WTC11 (cell line): Measurements from ENCODE around the gene ZNF770. TPM values are rescaled to one million over a fixed set of nuclear protein-coding genes. Genes with fewer than 3 reads are reported as not detected.
A peak's percentile ranks its signal among the peaks of the same experiment; 100 is the strongest.

ENCODE experiments used
- ATAC-seq: fragments of 200-7000 bp; cut with Tn5 transposase; 2 replicates; pipeline ENCODE4 v1.10.0; 2021; ENCODE audit warnings: mild to moderate bottlenecking, moderate library complexity
- CTCF ChIA-PET: fragments of 300-600 bp; sonication (Branson Sonifier 250); formaldehyde crosslinking; loops from one replicate; lab custom pipeline; 2021; ENCODE audit warnings: antibody characterized with exemption; lab: Charles Lee
- POLR2A ChIA-PET: fragments of 350-600 bp; sonication (Branson Sonifier 250); formaldehyde crosslinking; loops from one replicate; lab custom pipeline; 2021; ENCODE audit warnings: antibody characterized with exemption; lab: Charles Lee
- DNase-seq: peaks from one replicate; pipeline ENCODE4 v3.0.0; 2021; ENCODE audit warnings: low spot score
- H3K27ac Mint-ChIP-seq: 2 replicates; pipeline ENCODE4 v1.8.0; 2021; ENCODE audit warnings: mixed read lengths
- H3K27me3 Mint-ChIP-seq: 2 replicates; pipeline ENCODE4 v1.8.0; 2021; ENCODE audit warnings: low read depth, mild to moderate bottlenecking, moderate library complexity, mixed read lengths
- H3K36me3 Mint-ChIP-seq: 2 replicates; pipeline ENCODE4 v1.8.0; 2021; ENCODE audit warnings: mixed read lengths
- H3K4me1 Mint-ChIP-seq: 2 replicates; pipeline ENCODE4 v1.8.0; 2022; ENCODE audit warnings: mixed read lengths
- H3K4me3 Mint-ChIP-seq: 2 replicates; pipeline ENCODE4 v1.8.0; 2021; ENCODE audit warnings: mild to moderate bottlenecking, moderate library complexity, mixed read lengths
- H3K9me3 Mint-ChIP-seq: 2 replicates; pipeline ENCODE4 v1.8.0; 2021; ENCODE audit warnings: mixed read lengths
- CREM ChIP-seq: sonication (generic); formaldehyde crosslinking; IDR thresholded peaks from 2 replicates; pipeline ENCODE4 v1.8.1; 2022; ENCODE audit warnings: mild to moderate bottlenecking, missing genetic modification reagents, moderate library complexity
- GABPB1 ChIP-seq: sonication (generic); formaldehyde crosslinking; IDR thresholded peaks from 2 replicates; pipeline ENCODE4 v1.8.1; 2023; ENCODE audit warnings: mild to moderate bottlenecking, missing genetic modification reagents
- GTF2I ChIP-seq: fragments of 250-450 bp; sonication (Bioruptor Pico); conservative IDR thresholded peaks from 2 replicates; pipeline ENCODE4 v1.4.0; 2021; ENCODE audit warnings: mild to moderate bottlenecking
- JUN ChIP-seq: sonication (generic); formaldehyde crosslinking; IDR thresholded peaks from 2 replicates; pipeline ENCODE4 v1.8.0; 2023; ENCODE audit warnings: mild to moderate bottlenecking, missing genetic modification reagents
- MYBL2 ChIP-seq: sonication (generic); formaldehyde crosslinking; IDR thresholded peaks from 2 replicates; pipeline ENCODE4 v1.8.1; 2023; ENCODE audit warnings: mild to moderate bottlenecking, moderate library complexity, missing genetic modification reagents
- NFATC4 ChIP-seq: fragments of 250-450 bp; sonication (Bioruptor Pico); IDR thresholded peaks from 2 replicates; pipeline ENCODE4 v1.9.0; 2021; ENCODE audit warnings: mild to moderate bottlenecking
- NFYB ChIP-seq: sonication (generic); formaldehyde crosslinking; conservative IDR thresholded peaks from 2 replicates; pipeline ENCODE4 v1.8.0; 2022; ENCODE audit warnings: low read depth, missing genetic modification reagents
- OVOL2 ChIP-seq: fragments of 250-450 bp; sonication (Bioruptor Pico); IDR thresholded peaks from 2 replicates; pipeline ENCODE4 v1.9.0; 2021; ENCODE audit warnings: mild to moderate bottlenecking, borderline replicate concordance
- RORB ChIP-seq: fragments of 250-450 bp; sonication (Bioruptor Pico); IDR thresholded peaks from 2 replicates; pipeline ENCODE4 v1.9.0; 2021; ENCODE audit warnings: mild to moderate bottlenecking
- SMAD3 ChIP-seq: sonication (generic); formaldehyde crosslinking; IDR thresholded peaks from 2 replicates; pipeline ENCODE4 v1.8.0; 2022; ENCODE audit warnings: missing genetic modification reagents, mild to moderate bottlenecking, borderline replicate concordance
- SOX15 ChIP-seq: fragments of 250-450 bp; sonication (Bioruptor Pico); IDR thresholded peaks from 2 replicates; pipeline ENCODE4 v1.9.0; 2021; ENCODE audit warnings: mild to moderate bottlenecking
- TEAD1 ChIP-seq: sonication (generic); formaldehyde crosslinking; IDR thresholded peaks from 2 replicates; pipeline ENCODE4 v1.8.0; 2022; ENCODE audit warnings: mild to moderate bottlenecking, missing genetic modification reagents
- TEAD4 ChIP-seq: sonication (generic); formaldehyde crosslinking; IDR thresholded peaks from 2 replicates; pipeline ENCODE4 v1.8.0; 2022; ENCODE audit warnings: mild to moderate bottlenecking, missing genetic modification reagents
- ZBTB21 ChIP-seq: sonication (generic); formaldehyde crosslinking; IDR thresholded peaks from 2 replicates; pipeline ENCODE4 v1.8.1; 2023; ENCODE audit warnings: mild to moderate bottlenecking, missing genetic modification reagents, borderline replicate concordance
- ZNF138 ChIP-seq: sonication (generic); formaldehyde crosslinking; conservative IDR thresholded peaks from 2 replicates; pipeline ENCODE4 v1.8.1; 2022; ENCODE audit warnings: mild to moderate bottlenecking, moderate library complexity, missing genetic modification reagents
- ZNF219 ChIP-seq: sonication (generic); formaldehyde crosslinking; IDR thresholded peaks from 2 replicates; pipeline ENCODE4 v1.8.0; 2023; ENCODE audit warnings: missing genetic modification reagents, mild to moderate bottlenecking, borderline replicate concordance
- ZNF263 ChIP-seq: sonication (generic); formaldehyde crosslinking; IDR thresholded peaks from 2 replicates; pipeline ENCODE4 v1.8.1; 2022; ENCODE audit warnings: low read depth, mild to moderate bottlenecking, moderate library complexity, missing genetic modification reagents
- ZNF416 ChIP-seq: fragments of 250-450 bp; sonication (Bioruptor Pico); IDR thresholded peaks from 2 replicates; pipeline ENCODE4 v1.9.0; 2021; ENCODE audit warnings: mild to moderate bottlenecking, inconsistent platforms
- total RNA-seq: library from RNA; stranded (reverse); gene quantifications from 3 replicates; pipeline ENCODE4 v1.2.3, GENCODE V29; 2021
- TF ChIP-seq, protein P1 (sequence below): fragments of 250-450 bp; sonication (Bioruptor Pico); conservative IDR thresholded peaks from 2 replicates; pipeline ENCODE4 v1.9.0; 2021; ENCODE audit warnings: mild to moderate bottlenecking
- TF ChIP-seq, protein P2 (sequence below): sonication (generic); formaldehyde crosslinking; IDR thresholded peaks from 2 replicates; pipeline ENCODE4 v1.8.0; 2022; ENCODE audit warnings: mild to moderate bottlenecking, missing genetic modification reagents
- TF ChIP-seq, protein P3 (sequence below): sonication (generic); formaldehyde crosslinking; IDR thresholded peaks from 2 replicates; pipeline ENCODE4 v1.8.0; 2022; ENCODE audit warnings: mild to moderate bottlenecking, missing genetic modification reagents
- TF ChIP-seq, protein P4 (sequence below): fragments of 250-450 bp; sonication (Bioruptor Pico); IDR thresholded peaks from 2 replicates; pipeline ENCODE4 v1.8.0; 2021; ENCODE audit warnings: mild to moderate bottlenecking
- TF ChIP-seq, protein P5 (sequence below): fragments of 250-450 bp; sonication (Bioruptor Pico); IDR thresholded peaks from 2 replicates; pipeline ENCODE4 v1.9.0; 2021; ENCODE audit warnings: mild to moderate bottlenecking
- TF ChIP-seq, protein P6 (sequence below): sonication (generic); formaldehyde crosslinking; conservative IDR thresholded peaks from 2 replicates; pipeline ENCODE4 v1.8.1; 2022; ENCODE audit warnings: mild to moderate bottlenecking, missing genetic modification reagents
- TF ChIP-seq, protein P7 (sequence below): sonication (generic); formaldehyde crosslinking; IDR thresholded peaks from 2 replicates; pipeline ENCODE4 v1.8.1; 2022; ENCODE audit warnings: mild to moderate bottlenecking, moderate library complexity, missing genetic modification reagents
- TF ChIP-seq, protein P8 (sequence below): sonication (generic); formaldehyde crosslinking; IDR thresholded peaks from 2 replicates; pipeline ENCODE4 v1.8.0; 2023; ENCODE audit warnings: missing genetic modification reagents
- TF ChIP-seq, protein P9 (sequence below): sonication (generic); formaldehyde crosslinking; IDR thresholded peaks from 2 replicates; pipeline ENCODE4 v1.8.1; 2023; ENCODE audit warnings: mild to moderate bottlenecking, missing genetic modification reagents, moderate library complexity

Gene ZNF770
- total RNA-seq, 1 experiment from 2014 or later, result 142 TPM

DNA sequence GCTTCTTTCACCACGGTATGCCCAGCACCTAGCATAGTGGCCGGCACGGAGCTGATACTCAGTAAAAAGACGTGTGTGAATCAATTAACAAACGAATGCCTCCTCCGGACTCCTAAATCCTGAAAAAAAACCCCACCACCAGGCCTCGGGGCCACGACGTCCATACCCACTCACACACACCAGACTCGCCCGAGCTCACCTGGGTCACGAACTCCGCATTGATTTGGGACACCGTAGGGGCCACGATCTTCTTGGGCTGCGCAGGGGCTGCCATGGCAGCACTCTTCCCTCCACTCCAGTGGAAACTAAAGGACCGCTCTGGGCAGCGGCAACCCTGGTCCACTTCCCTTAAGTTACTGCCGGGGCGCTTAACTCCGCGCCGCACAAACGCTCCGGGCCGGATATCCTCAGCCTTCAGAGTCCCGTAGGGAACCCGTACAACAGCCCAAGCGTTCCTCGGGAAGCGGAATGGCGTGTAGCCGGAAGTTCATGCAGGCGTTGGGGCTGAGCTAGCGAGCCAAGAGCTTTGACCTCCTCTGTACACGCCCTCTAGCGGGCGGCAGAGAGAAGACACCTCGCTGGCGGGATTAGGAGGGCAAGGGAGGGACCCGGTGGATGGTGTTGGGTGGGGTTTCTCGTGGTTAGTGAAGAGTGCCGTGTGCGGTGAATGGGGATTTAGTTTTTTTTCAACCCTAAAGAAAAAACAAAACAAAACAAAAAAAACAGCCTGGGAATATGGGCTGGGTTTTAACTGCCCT is 18.6 kb downstream of the ZNF770 start, which contains the start of gene AQR:
AQR (minus strand) TSS at position 403 of the 758 bp plus-strand sequence; CDS start at position 274, 129 bp downstream.
- Mint-ChIP-seq H3K27me3 (no peaks in the 10 kb centered on the region), H3K36me3 (peaks cover 12% of the 10 kb centered on the region), H3K4me3 (peak within 1 kb of the TSS; percentile 99), H3K4me1 (peaks cover 26% of the 10 kb centered on the region), H3K9me3 (no peaks in the 10 kb centered on the region), H3K27ac (peak within 1 kb of the TSS; percentile 99)
- peak; percentile 99 for ATAC-seq
- peak; percentile 96 for DNase-seq
- ChIA-PET POLR2A (interaction anchor here (0.7 to 2.0 kb wide), 3 partner anchors 11 to 50 kb away, joined by 3 to 14 read pairs (median 3); partner anchors contain the start of gene ZNF770), CTCF (interaction anchor here (0.6 to 2.7 kb wide), 13 partner anchors 11 to 475 kb away, joined by 3 to 24 read pairs (median 5); partner anchors contain the start of gene ZNF770)
- TF ChIP-seq OVOL2 (CRISPR knock-in tag), result no peak
- TF ChIP-seq, protein P1, sequence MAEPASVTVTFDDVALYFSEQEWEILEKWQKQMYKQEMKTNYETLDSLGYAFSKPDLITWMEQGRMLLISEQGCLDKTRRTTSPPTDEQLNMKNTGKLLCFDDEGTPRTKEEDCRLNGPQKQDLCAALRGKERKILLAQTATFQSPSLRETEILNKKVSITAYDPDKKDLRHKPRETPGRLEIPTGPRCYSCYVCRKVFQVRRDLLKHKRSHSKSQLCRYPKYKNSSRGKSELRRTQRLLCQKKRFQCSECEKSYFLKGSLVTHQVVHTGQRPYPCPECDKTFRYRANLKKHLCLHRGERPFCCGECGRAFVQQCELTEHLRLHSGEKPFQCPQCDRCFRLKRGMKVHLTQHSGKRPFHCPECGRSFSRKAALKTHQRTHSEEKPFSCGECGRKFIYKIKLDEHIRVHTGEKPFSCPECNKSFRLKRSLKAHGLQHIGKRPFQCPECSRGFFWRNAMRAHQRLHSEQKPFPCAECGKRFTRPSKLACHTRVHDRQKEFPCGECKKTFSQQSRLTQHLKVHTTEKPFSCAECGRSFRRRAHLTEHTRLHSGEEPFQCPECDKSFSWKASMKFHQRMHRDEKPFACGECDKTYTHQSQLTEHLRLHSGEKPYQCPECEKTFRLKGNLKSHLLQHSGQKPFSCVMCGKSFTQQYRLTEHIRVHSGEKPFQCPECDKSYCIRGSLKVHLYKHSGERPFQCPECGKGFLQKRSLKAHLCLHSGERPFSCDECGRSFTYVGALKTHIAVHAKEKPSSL (CRISPR knock-in tag), result no peak
- TF ChIP-seq, protein P2, sequence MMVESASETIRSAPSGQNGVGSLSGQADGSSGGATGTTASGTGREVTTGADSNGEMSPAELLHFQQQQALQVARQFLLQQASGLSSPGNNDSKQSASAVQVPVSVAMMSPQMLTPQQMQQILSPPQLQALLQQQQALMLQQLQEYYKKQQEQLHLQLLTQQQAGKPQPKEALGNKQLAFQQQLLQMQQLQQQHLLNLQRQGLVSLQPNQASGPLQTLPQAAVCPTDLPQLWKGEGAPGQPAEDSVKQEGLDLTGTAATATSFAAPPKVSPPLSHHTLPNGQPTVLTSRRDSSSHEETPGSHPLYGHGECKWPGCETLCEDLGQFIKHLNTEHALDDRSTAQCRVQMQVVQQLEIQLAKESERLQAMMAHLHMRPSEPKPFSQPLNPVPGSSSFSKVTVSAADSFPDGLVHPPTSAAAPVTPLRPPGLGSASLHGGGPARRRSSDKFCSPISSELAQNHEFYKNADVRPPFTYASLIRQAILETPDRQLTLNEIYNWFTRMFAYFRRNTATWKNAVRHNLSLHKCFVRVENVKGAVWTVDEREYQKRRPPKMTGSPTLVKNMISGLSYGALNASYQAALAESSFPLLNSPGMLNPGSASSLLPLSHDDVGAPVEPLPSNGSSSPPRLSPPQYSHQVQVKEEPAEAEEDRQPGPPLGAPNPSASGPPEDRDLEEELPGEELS (CRISPR knock-in tag), result no peak
- TF ChIP-seq ZBTB21 (CRISPR knock-in tag), result 0 out of 2 replicates have a peak, but pooled peaks have one; percentile 57
- no peak for TF ChIP-seq ZNF263 (CRISPR knock-in tag)
- TF ChIP-seq, protein P3, sequence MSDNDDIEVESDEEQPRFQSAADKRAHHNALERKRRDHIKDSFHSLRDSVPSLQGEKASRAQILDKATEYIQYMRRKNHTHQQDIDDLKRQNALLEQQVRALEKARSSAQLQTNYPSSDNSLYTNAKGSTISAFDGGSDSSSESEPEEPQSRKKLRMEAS, result peak; percentile 75
- peak; percentile 81; the same call in 1 of the 2 replicates for TF ChIP-seq TEAD1 (CRISPR knock-in tag)
- no peak for TF ChIP-seq RORB
- TF ChIP-seq, protein P4, sequence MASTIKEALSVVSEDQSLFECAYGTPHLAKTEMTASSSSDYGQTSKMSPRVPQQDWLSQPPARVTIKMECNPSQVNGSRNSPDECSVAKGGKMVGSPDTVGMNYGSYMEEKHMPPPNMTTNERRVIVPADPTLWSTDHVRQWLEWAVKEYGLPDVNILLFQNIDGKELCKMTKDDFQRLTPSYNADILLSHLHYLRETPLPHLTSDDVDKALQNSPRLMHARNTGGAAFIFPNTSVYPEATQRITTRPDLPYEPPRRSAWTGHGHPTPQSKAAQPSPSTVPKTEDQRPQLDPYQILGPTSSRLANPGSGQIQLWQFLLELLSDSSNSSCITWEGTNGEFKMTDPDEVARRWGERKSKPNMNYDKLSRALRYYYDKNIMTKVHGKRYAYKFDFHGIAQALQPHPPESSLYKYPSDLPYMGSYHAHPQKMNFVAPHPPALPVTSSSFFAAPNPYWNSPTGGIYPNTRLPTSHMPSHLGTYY (CRISPR knock-in tag), result no peak
- no peak for TF ChIP-seq SOX15
- TF ChIP-seq NFATC4 (CRISPR knock-in tag), result no peak
- TF ChIP-seq CREM (CRISPR knock-in tag), result peak; percentile 88
- no peak for TF ChIP-seq NFYB
- TF ChIP-seq ZNF416, result no peak
- TF ChIP-seq, protein P5, sequence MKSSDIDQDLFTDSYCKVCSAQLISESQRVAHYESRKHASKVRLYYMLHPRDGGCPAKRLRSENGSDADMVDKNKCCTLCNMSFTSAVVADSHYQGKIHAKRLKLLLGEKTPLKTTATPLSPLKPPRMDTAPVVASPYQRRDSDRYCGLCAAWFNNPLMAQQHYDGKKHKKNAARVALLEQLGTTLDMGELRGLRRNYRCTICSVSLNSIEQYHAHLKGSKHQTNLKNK, result no peak
- TF ChIP-seq, protein P6, sequence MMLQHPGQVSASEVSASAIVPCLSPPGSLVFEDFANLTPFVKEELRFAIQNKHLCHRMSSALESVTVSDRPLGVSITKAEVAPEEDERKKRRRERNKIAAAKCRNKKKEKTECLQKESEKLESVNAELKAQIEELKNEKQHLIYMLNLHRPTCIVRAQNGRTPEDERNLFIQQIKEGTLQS, result no peak
- TF ChIP-seq TEAD4, result no peak
- TF ChIP-seq, protein P7, sequence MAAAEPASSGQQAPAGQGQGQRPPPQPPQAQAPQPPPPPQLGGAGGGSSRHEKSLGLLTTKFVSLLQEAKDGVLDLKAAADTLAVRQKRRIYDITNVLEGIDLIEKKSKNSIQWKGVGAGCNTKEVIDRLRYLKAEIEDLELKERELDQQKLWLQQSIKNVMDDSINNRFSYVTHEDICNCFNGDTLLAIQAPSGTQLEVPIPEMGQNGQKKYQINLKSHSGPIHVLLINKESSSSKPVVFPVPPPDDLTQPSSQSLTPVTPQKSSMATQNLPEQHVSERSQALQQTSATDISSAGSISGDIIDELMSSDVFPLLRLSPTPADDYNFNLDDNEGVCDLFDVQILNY (CRISPR knock-in tag), result peak; percentile 55; the same call in 1 of the 2 replicates
- no peak for TF ChIP-seq GTF2I (CRISPR knock-in tag)
- peak; percentile 70; the same call in 1 of the 2 replicates for TF ChIP-seq JUN (CRISPR knock-in tag)
- peak; percentile 94 for TF ChIP-seq GABPB1 (CRISPR knock-in tag)
- no peak for TF ChIP-seq ZNF138
- no peak for TF ChIP-seq ZNF219 (CRISPR knock-in tag)
- TF ChIP-seq MYBL2 (CRISPR knock-in tag), result no peak
- TF ChIP-seq, protein P8, sequence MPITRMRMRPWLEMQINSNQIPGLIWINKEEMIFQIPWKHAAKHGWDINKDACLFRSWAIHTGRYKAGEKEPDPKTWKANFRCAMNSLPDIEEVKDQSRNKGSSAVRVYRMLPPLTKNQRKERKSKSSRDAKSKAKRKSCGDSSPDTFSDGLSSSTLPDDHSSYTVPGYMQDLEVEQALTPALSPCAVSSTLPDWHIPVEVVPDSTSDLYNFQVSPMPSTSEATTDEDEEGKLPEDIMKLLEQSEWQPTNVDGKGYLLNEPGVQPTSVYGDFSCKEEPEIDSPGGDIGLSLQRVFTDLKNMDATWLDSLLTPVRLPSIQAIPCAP (CRISPR knock-in tag), result no peak
- TF ChIP-seq, protein P9, sequence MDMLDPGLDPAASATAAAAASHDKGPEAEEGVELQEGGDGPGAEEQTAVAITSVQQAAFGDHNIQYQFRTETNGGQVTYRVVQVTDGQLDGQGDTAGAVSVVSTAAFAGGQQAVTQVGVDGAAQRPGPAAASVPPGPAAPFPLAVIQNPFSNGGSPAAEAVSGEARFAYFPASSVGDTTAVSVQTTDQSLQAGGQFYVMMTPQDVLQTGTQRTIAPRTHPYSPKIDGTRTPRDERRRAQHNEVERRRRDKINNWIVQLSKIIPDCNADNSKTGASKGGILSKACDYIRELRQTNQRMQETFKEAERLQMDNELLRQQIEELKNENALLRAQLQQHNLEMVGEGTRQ (CRISPR knock-in tag), result 0 out of 2 replicates have a peak, but pooled peaks have one; percentile 30
- 0 out of 2 replicates have a peak, but pooled peaks have one; percentile 15 for TF ChIP-seq SMAD3 (CRISPR knock-in tag)
